SK-N-MC (cell line): ENCODE results near the gene GTF2IRD2.
"Not testable (repeated sequence)": the region's sequence is repeated elsewhere in the genome, so short reads cannot be mapped to it uniquely, and the experiment has no call there.

Experiments used
- EZH2 ChIP-seq: fragments of 200-600 bp; sonication (generic); IDR thresholded peaks from one replicate; pipeline ENCODE4 v1.6.1; 2017; ENCODE audit warnings: antibody characterized with exemption
- FOXP2 ChIP-seq: optimal IDR thresholded peaks from 2 replicates; pipeline ENCODE3; 2011; ENCODE audit warnings: mild to moderate bottlenecking, moderate library complexity; ENCODE audit not compliant: insufficient read depth; ENCODE audit errors: extremely low read length, control extremely low read depth
- POLR2AphosphoS5 ChIP-seq: IDR thresholded peaks from 2 replicates; pipeline ENCODE4 v1.6.1; 2012; ENCODE audit warnings: mild to moderate bottlenecking, low read depth, low read length, borderline replicate concordance

DNA sequence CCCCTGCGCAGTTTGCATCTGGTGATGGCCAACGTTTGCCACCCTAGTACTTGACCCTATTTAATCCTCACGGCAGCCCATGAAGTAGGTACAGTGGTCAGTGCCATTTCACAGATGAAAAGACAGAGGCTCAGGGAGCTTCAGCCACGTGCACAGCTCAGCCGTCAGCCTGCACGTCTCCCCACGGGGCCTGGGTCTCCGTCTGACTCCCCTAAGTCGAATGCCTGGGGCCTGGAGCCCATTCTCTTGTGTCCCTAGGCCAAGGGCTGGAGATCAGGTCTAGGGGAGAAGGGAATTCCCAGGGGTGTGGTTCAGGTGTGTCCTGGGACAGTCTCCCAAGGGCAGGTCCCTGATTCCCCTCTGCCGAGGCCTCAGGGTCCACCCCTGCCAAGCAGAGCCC, 84.4 kb downstream of the GTF2IRD2 start:
- not testable (repeated sequence) for TF ChIP-seq EZH2, POLR2AphosphoS5, FOXP2
